ENCODE results near the gene UTS2R. TPM values are rescaled to one million over a fixed set of nuclear protein-coding genes. Genes with fewer than 3 reads are reported as not detected.

The UTS2R gene
- total and polyA plus RNA-seq, 2 of the 4 experiments (the other 2 are of a cell fraction) = not detected

GRCh38 chr17:82343560-82343959 lies 28.0 kb upstream of the UTS2R start:
- 94% methylated on average over 4 of the region's 5 CpGs; no CpG with 5 or more reads in 1 of the 2 experiments for WGBS, 2 experiments (ENCODE audit: extremely low coverage in 2 of 2, insufficient read length in 1 of 2)
- DNase-seq = no peak
- Histone ChIP-seq H3K23ac (ENCODE audit: low read depth, low read length) (no peak overlapping the region), H4K8ac (ENCODE audit: low read depth in 2 of 2, low read length in 2 of 2) (no peak overlapping the region), H3K27ac (ENCODE audit: insufficient read depth, low read length) (no peak overlapping the region), H3K14ac (replicated peaks; ENCODE audit: low read depth, low read length) (no peak overlapping the region), H2AFZ (replicated peaks; ENCODE audit: low read length, poor library complexity) (no peak overlapping the region), H2AK5ac (ENCODE audit: low read depth, low read length) (no peak overlapping the region), H4K5ac (ENCODE audit: low read depth, low read length) (no peak overlapping the region), H2BK120ac (ENCODE audit: low read depth, low read length) (no peak overlapping the region), H3K36me3 (ENCODE audit: control insufficient read depth, insufficient read depth, low read length) (no peaks in the 10 kb centered on the region), H3K4me2 (ENCODE audit: low read depth, low read length) (no peak overlapping the region), H2BK20ac (ENCODE audit: low read depth, low read length) (no peak overlapping the region), H3K9me3 (ENCODE audit: control insufficient read depth, insufficient read depth, low read length) (no peaks in the 10 kb centered on the region), H3K4ac (ENCODE audit: low read depth, low read length) (no peak overlapping the region), H3K18ac (ENCODE audit: low read depth, low read length) (no peak overlapping the region), H3K9ac (ENCODE audit: low read depth, low read length) (no peak overlapping the region), H2AK9ac (replicated peaks; ENCODE audit: low read depth, low read length, poor library complexity) (no peak overlapping the region), H3K56ac (ENCODE audit: extremely low read depth, insufficient read depth, low read length) (no peak overlapping the region), H2BK15ac (ENCODE audit: low read depth, low read length) (no peak overlapping the region), H2BK5ac (ENCODE audit: low read depth, low read length, poor library complexity, severe bottlenecking) (no peak overlapping the region), H4K20me1 (ENCODE audit: insufficient read depth, low read length) (no peaks in the 10 kb centered on the region), H3K9me1 (ENCODE audit: insufficient read depth, low read length) (peaks cover 7% of the 10 kb centered on the region), H3K4me3 (ENCODE audit: insufficient read depth, low read depth, low read length) (no peak overlapping the region), H3K4me1 (ENCODE audit: control insufficient read depth, insufficient read depth, low read length) (peaks cover 8% of the 10 kb centered on the region), H4K91ac (ENCODE audit: insufficient read depth, low read depth, low read length) (no peak overlapping the region), H3K79me1 (ENCODE audit: low read depth in 1 of 2, low read length in 2 of 2) (no peaks in the 10 kb centered on the region), H3K27me3 (ENCODE audit: control insufficient read depth, insufficient read depth, low read length) (peaks cover 7% of the 10 kb centered on the region)
- ATAC-seq (ENCODE audit: low read depth) = no peak
- ChIA-PET POLR2A (ENCODE audit: unreplicated experiment) (interaction anchor here (0.7 kb wide), 1 partner anchor 74 kb away, joined by 16 read pairs; no protein-coding TSS in a partner anchor), CTCF (interaction anchor here (0.6 kb wide), 1 partner anchor 50 kb away, joined by 4 read pairs; no protein-coding TSS in a partner anchor)
- in situ Hi-C loops (cut with MboI; ENCODE audit: low sequenced_read_pairs) = no loop called here
- dilution Hi-C loops (cut with HindIII; ENCODE audit: low sequenced_read_pairs, unreplicated experiment) = no loop called here
- intact Hi-C loops (cut with micrococcal nuclease) = no loop called here
- TF ChIP-seq MAZ (IDR thresholded peaks at IDR 0.05; ENCODE audit: borderline replicate concordance, low read depth, low read length) (no peak), USF2 (IDR thresholded peaks at IDR 0.05; ENCODE audit: low read depth, low read length) (no peak), MXI1 (IDR thresholded peaks at IDR 0.05; ENCODE audit: borderline replicate concordance, low read depth, low read length) (no peak), SMC3 (IDR thresholded peaks at IDR 0.05; ENCODE audit: low read depth, low read length) (no peak), POLR2A (IDR thresholded peaks at IDR 0.05; ENCODE audit: low read depth, low read length) (no peak), CHD1 (IDR thresholded peaks at IDR 0.05; ENCODE audit: low read depth, low read length) (no peak), NFE2L2 (IDR thresholded peaks at IDR 0.05; ENCODE audit: low read depth, low read length) (no peak), RAD21 (IDR thresholded peaks at IDR 0.05; ENCODE audit: low read length) (no peak), FOS (IDR thresholded peaks at IDR 0.05; ENCODE audit: low read depth, low read length) (no peak), ELK1 (IDR thresholded peaks at IDR 0.05; ENCODE audit: borderline replicate concordance, low read depth, low read length) (no peak), CTCF (conservative IDR thresholded peaks at IDR 0.05; ENCODE audit: low read depth, low read length) (no peak)
- no TSS peak for BruUV-seq (replicated peaks)

Data from IMR-90 (cell line).